Mesendoderm (in vitro differentiated cells): ENCODE data around the gene CFAP20.
"Not testable (repeated sequence)": the region's sequence is repeated elsewhere in the genome, so short reads cannot be mapped to it uniquely, and the experiment has no call there.

Source experiments
- DNase-seq: peaks from one replicate; pipeline ENCODE4 v3.0.0; 2013
- H2AK5ac ChIP-seq: 2 replicates; pipeline ENCODE4 v1.6.1; 2013; ENCODE audit warnings: low read length, inconsistent platforms
- H2BK120ac ChIP-seq: 2 replicates; pipeline ENCODE4 v1.6.1; 2013; ENCODE audit warnings: low read depth, mild to moderate bottlenecking, low read length, moderate library complexity, mixed read lengths
- H2BK15ac ChIP-seq: replicated peaks from 2 replicates; pipeline ENCODE4 v1.6.1; 2013; ENCODE audit warnings: low read depth, mild to moderate bottlenecking, moderate library complexity
- H2BK5ac ChIP-seq: 2 replicates; pipeline ENCODE4 v1.6.1; 2013; ENCODE audit warnings: low read length, inconsistent platforms
- H3K18ac ChIP-seq: 2 replicates; pipeline ENCODE4 v1.6.1; 2013; ENCODE audit warnings: mild to moderate bottlenecking, low read length, mixed read lengths
- H3K23ac ChIP-seq: one replicate; pipeline ENCODE4 v1.6.1; 2013; ENCODE audit warnings: low read length
- H3K27ac ChIP-seq: 2 replicates; pipeline ENCODE4 v1.5.1; 2013; ENCODE audit warnings: low read depth, mild to moderate bottlenecking, inconsistent platforms, low read length, moderate library complexity
- H3K27me3 ChIP-seq: 2 replicates; pipeline ENCODE4 v1.6.1; 2013; ENCODE audit warnings: low read length, control low read depth, mild to moderate bottlenecking, inconsistent platforms; ENCODE audit not compliant: insufficient read depth, poor library complexity
- H3K36me3 ChIP-seq: 2 replicates; pipeline ENCODE4 v1.6.1; 2013; ENCODE audit warnings: low read length, inconsistent platforms; ENCODE audit not compliant: control insufficient read depth, insufficient read depth
- H3K4ac ChIP-seq: one replicate; pipeline ENCODE4 v1.6.1; 2013; ENCODE audit warnings: low read depth, mild to moderate bottlenecking, low read length, moderate library complexity
- H3K4me1 ChIP-seq: 2 replicates; pipeline ENCODE4 v1.6.1; 2013; ENCODE audit warnings: low read depth, low read length, inconsistent platforms; ENCODE audit not compliant: control insufficient read depth
- H3K4me2 ChIP-seq: 2 replicates; pipeline ENCODE4 v1.6.1; 2013; ENCODE audit warnings: low read length
- H3K4me3 ChIP-seq: 2 replicates; pipeline ENCODE4 v1.5.1; 2013; ENCODE audit warnings: mild to moderate bottlenecking, low read length
- H3K56ac ChIP-seq: one replicate; pipeline ENCODE4 v1.6.1; 2013; ENCODE audit warnings: low read length
- H3K79me1 ChIP-seq: 2 replicates; pipeline ENCODE4 v1.6.1; 2013; ENCODE audit warnings: low read length, inconsistent platforms
- H3K79me2 ChIP-seq: 2 replicates; pipeline ENCODE4 v1.6.1; 2013; ENCODE audit warnings: mild to moderate bottlenecking, low read length; ENCODE audit not compliant: control insufficient read depth, insufficient read depth
- H3K9ac ChIP-seq: 2 replicates; pipeline ENCODE4 v1.6.1; 2013; ENCODE audit warnings: low read length, inconsistent platforms
- H4K5ac ChIP-seq: one replicate; pipeline ENCODE4 v1.6.1; 2013; ENCODE audit warnings: low read length
- H4K8ac ChIP-seq: one replicate; pipeline ENCODE4 v1.6.1; 2013; ENCODE audit warnings: low read depth, mild to moderate bottlenecking, control low read depth, low read length, moderate library complexity
- WGBS: extraction: QIAGEN DNeasy Blood & Tissue Kit; methylation state at CpG from one replicate; pipeline ENCODE4 v1.1.7; 2013; ENCODE audit warnings: low lambda C conversion rate, missing lambda C conversion rate; ENCODE audit not compliant: insufficient coverage; ENCODE audit errors: extremely low coverage; 5-methylcytosine and 5-hydroxymethylcytosine counted together

Gene CFAP20

DNA sequence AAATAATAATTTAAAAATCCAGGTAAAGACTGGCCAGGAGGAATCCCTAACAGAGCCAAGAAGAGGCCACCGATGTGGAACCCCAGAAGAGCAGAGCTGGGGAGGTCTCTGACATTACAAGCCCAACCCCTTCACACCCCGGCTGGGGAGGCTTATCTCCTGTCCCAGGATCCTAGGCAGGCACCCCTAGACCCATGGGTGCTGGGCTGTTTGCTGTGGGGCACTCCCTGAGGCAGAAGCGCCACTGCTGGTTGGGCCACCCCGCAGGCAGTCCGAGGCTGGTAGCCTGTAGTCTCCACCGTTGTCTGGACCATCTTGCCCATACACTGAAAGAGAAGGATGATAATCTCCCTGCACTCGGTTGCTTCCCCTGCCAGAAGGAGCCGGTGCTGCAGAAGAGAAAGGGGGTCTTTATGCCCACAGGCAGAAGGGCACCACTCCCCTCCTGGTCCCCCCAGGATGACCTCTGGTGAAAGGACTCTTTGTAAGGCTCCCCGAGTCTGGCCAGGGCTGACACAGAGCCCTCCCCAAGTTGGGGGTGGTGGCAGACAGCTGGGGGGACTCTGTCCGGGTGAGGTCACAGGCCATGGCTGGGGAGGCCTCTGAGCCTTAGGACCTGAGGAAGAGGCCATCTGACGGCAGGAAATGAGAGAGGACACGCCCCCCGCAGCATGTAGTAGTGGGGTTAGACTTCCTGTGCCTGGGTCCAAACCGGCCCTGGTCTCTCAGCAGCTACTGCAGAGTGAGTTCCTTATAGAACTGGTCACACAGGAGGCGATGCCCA is 34.2 kb downstream of the CFAP20 start:
- Histone ChIP-seq H3K79me2 (no peaks in the 10 kb centered on the region), H4K8ac (no peak overlapping the region), H3K4me2 (no peak overlapping the region), H3K4ac (no peak overlapping the region), H3K18ac (no peak overlapping the region), H3K27ac (no peak overlapping the region), H3K23ac (no peak overlapping the region), H3K27me3 (no peaks in the 10 kb centered on the region), H3K4me3 (no peak overlapping the region), H2BK5ac (no peak overlapping the region), H2BK15ac (no peak overlapping the region), H2BK120ac (no peak overlapping the region), H3K79me1 (no peaks in the 10 kb centered on the region), H4K5ac (no peak overlapping the region), H2AK5ac (no peak overlapping the region), H3K36me3 (no peaks in the 10 kb centered on the region), H3K4me1 (no peaks in the 10 kb centered on the region), H3K9ac (no peak overlapping the region), H3K56ac (no peak overlapping the region)
- no peak for DNase-seq
- no CpG with 5 or more reads among the region's 15 CpGs for WGBS

DNA sequence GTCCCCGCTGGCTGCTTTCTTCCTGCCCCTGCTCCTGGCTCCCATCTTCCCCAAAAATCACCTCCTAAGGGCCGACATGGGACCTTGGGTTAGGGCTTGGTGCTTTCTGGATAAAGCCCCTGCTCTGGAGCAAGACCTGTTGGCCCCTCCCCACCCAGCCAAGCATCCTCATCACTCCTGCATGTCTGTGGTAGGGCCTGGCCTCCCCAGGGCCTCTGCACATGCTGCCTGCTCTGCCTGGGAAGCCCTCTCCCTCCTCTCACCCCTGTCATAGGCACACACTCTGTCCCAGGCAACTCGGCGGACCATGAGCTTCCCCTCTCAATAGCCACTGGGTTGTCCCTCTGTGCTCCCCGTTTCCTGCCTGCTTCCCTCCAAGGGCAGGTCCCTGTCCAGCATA is 35.2 kb downstream of the CFAP20 start:
- H3K4me2 ChIP-seq: no peak overlapping the region
- no peak overlapping the region for H3K9ac ChIP-seq
- H3K79me1 ChIP-seq: no peaks in the 10 kb centered on the region
- H4K8ac ChIP-seq: no peak overlapping the region
- H3K4me3 ChIP-seq: no peak overlapping the region
- H3K23ac ChIP-seq: no peak overlapping the region
- H2BK15ac ChIP-seq: no peak overlapping the region
- DNase-seq: no peak
- no peak overlapping the region for H2BK5ac ChIP-seq
- WGBS: no CpG with 5 or more reads among the region's 5 CpGs
- H3K18ac ChIP-seq: no peak overlapping the region
- H3K4ac ChIP-seq: no peak overlapping the region
- no peak overlapping the region for H2AK5ac ChIP-seq
- H3K27ac ChIP-seq: no peak overlapping the region
- H3K56ac ChIP-seq: no peak overlapping the region
- H3K79me2 ChIP-seq: no peaks in the 10 kb centered on the region
- no peaks in the 10 kb centered on the region for H3K27me3 ChIP-seq
- no peak overlapping the region for H4K5ac ChIP-seq
- H3K36me3 ChIP-seq: no peaks in the 10 kb centered on the region
- H2BK120ac ChIP-seq: no peak overlapping the region
- H3K4me1 ChIP-seq: no peaks in the 10 kb centered on the region

DNA sequence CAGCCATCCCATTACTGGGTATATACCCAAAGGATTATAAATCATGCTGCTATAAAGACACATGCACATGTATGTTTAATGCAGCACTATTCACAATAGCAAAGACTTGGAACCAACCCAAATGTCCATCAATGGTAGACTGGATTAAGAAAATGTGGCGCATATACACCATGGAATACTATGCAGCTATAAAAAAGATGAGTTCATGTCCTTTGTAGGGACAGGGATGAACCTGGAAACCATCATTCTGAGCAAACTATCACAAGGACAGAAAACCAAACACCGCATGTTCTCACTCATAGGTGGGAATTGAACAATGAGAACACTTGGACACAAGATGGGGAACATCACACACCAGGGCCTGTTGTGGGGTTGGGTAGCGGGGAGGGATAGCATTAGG is 38.8 kb downstream of the CFAP20 start:
- H3K4ac ChIP-seq, H3K27me3 ChIP-seq, H2AK5ac ChIP-seq, H3K4me1 ChIP-seq, DNase-seq, H3K27ac ChIP-seq, H3K18ac ChIP-seq, H3K79me2 ChIP-seq, H3K79me1 ChIP-seq, H2BK15ac ChIP-seq, H4K8ac ChIP-seq, H3K4me3 ChIP-seq, H3K4me2 ChIP-seq, H4K5ac ChIP-seq, H2BK120ac ChIP-seq, H3K9ac ChIP-seq, H3K56ac ChIP-seq, H2BK5ac ChIP-seq, H3K36me3 ChIP-seq, H3K23ac ChIP-seq: not testable (repeated sequence)
- WGBS: no CpG with 5 or more reads among the region's 3 CpGs

DNA sequence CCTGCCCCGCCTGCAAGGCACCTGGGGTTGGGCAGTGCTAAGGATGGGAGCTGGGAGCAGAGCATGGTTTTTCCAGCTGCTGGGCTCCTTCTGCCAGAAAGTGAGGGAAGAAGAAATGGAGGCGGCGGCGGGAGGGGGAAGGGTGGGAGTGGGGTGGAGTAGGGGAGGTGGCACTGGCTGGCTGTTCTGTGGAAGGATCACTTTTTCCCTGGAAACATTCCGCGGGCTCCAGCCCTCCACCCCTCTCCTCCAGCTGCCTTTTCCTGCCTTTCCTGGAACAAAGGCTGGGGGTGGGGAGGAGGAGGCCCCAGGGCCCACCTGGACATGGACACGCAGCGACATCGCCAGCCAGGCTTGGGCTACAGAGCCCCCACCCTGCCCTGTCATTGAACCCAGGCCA is 41.1 kb downstream of the CFAP20 start:
- H2BK5ac ChIP-seq: no peak overlapping the region
- no peak overlapping the region for H3K4ac ChIP-seq
- H3K79me2 ChIP-seq: no peaks in the 10 kb centered on the region
- H3K18ac ChIP-seq: no peak overlapping the region
- H2BK15ac ChIP-seq: no peak overlapping the region
- no peak overlapping the region for H2BK120ac ChIP-seq
- H3K9ac ChIP-seq: no peak overlapping the region
- H4K5ac ChIP-seq: no peak overlapping the region
- H3K27ac ChIP-seq: no peak overlapping the region
- WGBS: no CpG with 5 or more reads among the region's 9 CpGs
- no peak overlapping the region for H4K8ac ChIP-seq
- no peak overlapping the region for H3K4me2 ChIP-seq
- no peak overlapping the region for H3K56ac ChIP-seq
- H2AK5ac ChIP-seq: no peak overlapping the region
- no peaks in the 10 kb centered on the region for H3K79me1 ChIP-seq
- H3K36me3 ChIP-seq: no peaks in the 10 kb centered on the region
- H3K4me1 ChIP-seq: no peaks in the 10 kb centered on the region
- no peak overlapping the region for H3K4me3 ChIP-seq
- H3K27me3 ChIP-seq: no peaks in the 10 kb centered on the region
- DNase-seq: no peak
- H3K23ac ChIP-seq: no peak overlapping the region

DNA sequence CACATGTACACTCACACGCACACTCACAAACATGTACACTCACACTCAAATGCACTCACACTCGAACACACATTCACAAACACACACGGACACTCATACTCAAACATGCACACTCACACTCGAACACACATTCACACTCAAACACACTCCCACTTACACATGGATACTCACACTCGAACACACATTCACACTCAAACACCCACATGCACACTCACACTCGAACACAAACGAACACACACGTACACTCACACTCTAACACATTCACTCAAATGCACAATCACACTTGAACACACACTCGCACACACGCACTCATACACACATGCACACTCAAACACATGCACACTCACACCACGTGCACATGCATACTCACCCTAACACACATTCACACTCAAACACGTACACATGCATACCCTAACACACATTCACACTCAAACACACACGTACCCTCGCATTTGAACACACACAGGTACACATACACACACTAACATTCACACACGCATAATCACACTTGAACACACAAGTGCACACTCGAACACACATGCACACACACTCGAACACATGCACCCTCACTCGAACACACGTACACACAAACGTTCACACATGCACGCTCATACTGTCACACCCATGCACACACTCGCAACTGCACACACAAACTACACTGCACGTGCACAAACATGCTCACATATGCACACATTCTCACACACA is 41.8 kb downstream of the CFAP20 start:
- no peak overlapping the region for H3K23ac ChIP-seq
- DNase-seq: no peak
- H3K9ac ChIP-seq: no peak overlapping the region
- no peaks in the 10 kb centered on the region for H3K27me3 ChIP-seq
- no peak overlapping the region for H4K5ac ChIP-seq
- H4K8ac ChIP-seq: no peak overlapping the region
- 100% methylated on average over 17 of the region's 23 CpGs for WGBS
- no peak overlapping the region for H2BK120ac ChIP-seq
- no peak overlapping the region for H2AK5ac ChIP-seq
- no peak overlapping the region for H3K4ac ChIP-seq
- H3K27ac ChIP-seq: no peak overlapping the region
- no peaks in the 10 kb centered on the region for H3K79me1 ChIP-seq
- H2BK5ac ChIP-seq: no peak overlapping the region
- H3K56ac ChIP-seq: no peak overlapping the region
- no peaks in the 10 kb centered on the region for H3K36me3 ChIP-seq
- no peak overlapping the region for H3K4me2 ChIP-seq
- H3K18ac ChIP-seq: no peak overlapping the region
- H3K4me1 ChIP-seq: no peaks in the 10 kb centered on the region
- no peak overlapping the region for H3K4me3 ChIP-seq
- H2BK15ac ChIP-seq: no peak overlapping the region
- no peaks in the 10 kb centered on the region for H3K79me2 ChIP-seq
